GM21367 (cell line): ENCODE results near the gene CASP9.
"Not testable (repeated sequence)": the region's sequence is repeated elsewhere in the genome, so short reads cannot be mapped to it uniquely, and the experiment has no call there.

Experiments used
- ATAC-seq: cut with Tn5 transposase; IDR thresholded peaks from one replicate; pipeline ENCODE4 v1.9.1; 2021; ENCODE audit not compliant: unreplicated experiment

CASP9 gene

DNA sequence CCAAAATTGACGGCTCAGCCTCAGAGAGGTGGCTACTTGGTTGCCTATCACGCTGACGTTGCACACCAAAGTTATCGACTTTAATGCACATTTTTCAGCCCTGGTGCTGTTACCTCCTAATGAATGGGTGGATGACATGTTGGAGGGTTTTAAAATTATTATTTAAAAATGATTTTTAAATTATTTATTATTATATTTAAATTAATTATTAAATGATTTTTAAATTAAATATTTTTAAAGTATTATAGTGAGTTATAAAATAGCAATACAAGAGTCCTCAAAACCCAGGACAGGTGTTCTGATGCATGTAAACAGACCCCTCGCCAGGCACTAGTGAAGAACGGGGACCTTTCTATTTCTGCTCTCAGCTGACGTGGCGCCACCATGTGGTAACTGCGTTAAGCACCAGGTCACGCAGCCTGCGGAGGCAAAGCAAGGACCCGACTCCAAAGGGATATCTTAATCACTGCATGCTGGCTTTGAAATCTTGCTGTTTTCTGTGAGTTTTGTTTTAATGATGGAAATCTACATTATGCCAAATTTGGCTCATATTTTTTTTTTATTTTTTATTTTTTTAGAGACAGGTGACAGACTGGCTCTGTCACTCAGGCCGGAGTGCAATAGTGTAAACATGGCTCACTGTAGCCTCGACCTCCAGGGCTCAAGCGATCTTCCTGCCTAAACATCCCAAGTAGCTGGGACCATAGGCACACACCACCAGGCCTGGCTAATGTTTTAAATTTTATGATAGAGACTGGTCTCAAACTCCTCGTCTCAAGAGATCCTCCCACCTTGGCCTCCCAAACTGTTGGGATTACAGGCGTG is 22.6 kb downstream of the CASP9 start:
- ATAC-seq = no peak

DNA sequence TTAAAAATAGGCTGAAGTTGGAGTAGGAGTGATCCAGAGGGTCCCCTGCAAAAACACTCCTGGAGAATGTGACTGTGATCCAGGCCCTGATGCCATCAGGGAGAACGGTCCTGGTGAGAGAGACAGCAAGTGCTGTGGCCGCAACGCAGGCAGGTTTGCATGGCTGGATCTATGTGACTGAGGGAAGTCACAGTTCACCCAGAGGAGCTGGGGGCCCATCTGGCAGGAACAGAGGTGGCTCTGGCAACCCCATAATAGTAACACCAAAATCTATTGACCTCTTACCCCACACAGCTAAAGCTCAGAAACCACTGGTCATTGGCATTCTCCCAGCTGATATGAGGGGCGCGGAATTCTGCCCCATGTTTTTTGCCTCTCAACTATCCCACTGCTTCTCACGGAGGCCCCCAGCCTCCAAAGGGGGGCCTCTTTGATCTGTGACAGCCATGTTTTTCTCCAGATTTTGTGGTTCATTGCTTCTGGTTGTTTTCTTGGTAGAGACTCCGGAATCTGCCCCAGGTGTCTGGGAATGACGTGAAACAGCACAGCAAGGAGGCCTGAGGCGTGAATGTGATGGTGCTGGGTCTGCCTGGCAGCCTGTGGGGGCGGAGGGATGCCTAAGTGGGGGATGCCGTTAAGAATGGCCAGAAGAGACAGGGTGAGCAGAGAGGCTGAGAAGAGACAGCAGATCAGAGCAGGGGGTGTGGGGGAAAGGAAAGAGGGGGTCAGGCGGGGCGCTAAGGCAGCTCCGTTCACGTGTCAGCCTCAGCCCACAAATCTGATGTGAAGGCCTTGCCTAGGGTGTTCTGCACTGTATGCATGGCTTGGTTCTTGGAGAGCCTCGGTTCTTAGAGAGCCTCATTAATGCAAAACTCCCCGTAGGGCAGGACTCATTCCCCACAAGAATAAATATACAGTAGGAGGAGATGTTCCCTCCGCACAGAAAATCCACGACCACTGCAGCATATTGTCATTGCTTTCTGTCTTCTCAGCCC is 23.5 kb downstream of the CASP9 start:
- no peak for ATAC-seq

DNA sequence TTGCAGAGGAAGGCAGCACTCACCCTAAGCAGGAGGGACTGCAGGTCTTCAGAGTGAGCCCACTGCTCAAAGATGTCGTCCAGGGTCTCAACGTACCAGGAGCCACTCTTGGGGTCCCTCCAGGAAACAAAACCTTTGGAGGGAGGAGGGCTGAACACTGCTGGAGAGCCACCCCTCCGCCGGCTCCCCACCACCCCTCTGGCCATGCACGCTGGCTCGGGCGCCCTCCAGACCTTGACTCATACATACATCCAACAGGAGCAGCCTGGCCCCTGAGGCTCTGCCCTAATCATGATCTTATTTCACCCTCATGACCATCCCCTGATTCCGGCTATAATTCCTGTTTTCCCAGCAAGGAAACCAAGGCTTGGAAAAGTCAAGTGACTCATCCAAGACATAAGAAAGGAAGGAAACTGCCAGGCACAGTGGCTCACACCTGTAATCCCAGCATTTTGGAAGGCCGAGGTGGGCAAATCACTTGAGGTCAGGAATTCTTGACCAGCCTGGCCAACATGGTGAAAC is 30.1 kb downstream of the CASP9 start:
- no peak for ATAC-seq

DNA sequence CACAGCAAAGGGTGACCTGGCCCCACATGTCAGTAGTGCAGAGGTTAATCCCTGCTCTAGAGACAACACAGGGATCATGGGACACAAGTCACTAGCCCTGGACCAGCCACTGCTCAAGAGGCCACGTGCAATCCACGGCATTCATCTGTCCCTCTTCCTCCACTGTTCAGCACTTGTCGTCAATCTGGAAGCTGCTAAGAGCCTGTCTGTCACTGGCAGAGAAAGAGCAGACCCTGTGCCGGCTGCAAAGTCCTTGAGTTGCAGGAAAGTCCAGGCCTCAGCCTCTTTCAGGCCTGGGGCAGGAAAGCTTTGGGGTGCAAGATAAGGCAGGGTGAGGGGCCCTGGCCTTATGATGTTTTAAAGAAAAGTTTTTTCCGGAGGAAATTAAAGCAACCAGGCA is 31.4 kb downstream of the CASP9 start:
- ATAC-seq = no peak

DNA sequence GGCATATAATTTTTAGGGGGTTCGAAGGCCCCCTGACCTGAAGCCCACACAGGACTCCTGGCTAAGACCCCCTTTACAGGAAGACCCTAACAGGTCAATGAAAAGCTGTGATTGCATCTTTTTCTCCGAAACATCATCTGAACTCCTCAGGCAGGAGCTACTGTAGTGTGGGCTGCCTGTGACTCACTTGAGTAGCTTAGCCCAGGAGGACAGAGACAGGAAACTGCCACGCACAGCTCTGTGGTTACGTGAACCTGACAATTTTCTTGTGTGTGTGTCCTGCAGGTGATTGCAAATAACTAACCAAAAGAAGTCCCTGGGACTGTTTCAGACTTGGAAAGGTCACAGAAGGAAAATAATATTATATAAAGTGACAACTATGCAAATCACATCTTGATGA is 33.0 kb downstream of the CASP9 start:
- not testable (repeated sequence) for ATAC-seq

DNA sequence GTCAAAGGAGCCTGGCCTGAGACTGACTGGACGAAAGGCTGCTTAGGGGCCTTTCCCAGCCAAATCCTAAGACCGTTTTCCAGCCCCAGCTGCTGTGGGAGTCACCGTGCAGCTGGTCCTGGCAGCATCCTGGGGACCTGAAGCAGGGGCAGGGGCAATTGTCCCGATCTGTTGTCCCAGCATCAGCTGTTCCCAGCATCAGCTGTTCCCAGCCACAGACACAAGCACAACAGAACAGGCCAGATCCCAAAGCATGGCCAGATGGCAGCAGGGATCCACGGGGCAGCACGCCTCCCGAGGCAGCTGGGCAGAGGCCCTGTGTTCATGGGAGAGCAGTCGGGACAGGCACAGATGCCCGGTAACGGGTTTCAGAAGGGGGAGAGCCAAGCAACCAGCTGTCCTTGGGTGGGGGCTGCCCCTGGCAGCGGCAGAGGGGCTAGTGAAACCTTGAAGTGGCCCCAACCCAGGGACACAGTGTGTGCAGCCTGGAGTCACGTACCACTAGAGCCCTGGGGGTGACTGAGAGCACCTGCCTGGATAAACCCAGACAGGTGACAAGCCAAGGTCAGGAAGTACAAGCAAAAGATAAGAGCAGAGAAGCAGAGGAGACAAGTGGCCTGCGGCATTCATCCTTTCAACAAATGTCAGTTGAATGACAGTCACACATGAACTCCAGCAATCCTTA is 34.8 kb downstream of the CASP9 start:
- ATAC-seq = no peak

DNA sequence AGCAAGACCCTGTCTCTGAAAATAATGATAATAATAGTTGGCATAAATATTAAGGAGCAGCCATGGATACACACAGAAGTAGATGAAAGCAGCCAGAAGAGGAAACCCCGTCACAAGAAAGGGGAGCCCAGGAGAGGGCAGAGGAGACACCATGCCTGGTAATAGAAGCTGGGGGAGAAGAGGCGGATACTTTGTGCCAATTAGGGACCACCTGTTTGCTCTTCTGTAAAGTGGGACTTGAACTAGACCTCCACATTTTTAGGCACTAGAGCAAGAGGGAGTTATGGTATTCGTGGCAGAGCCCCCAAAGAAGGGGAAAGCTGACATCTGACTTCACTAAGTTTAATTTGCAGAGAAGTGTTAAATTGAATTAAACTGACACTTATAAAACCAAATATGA is 35.6 kb downstream of the CASP9 start:
- no peak for ATAC-seq

DNA sequence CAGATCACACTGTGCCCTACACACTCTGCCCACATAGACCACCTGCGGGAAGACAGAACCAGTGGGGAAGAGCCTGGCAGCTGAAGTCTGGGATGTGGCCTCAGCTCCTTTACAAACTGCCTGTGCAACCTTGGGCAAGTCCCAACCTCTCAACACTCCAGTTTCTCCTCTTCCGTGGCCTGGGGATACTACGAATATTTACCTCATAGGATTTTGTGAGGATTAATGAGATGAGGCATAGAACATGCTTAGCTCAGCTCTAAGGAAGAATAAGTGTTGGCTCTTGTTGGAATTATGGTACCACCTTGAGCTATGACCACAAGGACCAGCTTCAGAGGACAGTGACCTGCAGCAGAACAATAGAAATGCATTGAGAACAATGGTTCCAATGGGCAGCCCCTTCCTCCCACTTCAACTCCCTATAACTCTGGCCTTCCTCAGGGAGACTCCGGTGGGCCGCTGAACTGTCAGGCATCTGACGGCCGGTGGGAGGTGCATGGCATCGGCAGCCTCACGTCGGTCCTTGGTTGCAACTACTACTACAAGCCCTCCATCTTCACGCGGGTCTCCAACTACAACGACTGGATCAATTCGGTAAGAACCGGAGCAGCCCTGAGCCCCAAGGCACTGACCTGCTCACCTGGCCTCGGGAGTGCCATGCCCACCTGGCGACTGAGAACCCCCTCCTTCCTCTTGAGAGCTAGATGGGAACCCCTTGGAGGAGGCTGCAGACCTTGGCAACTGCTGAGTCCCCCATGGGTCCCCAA is 37.0 kb downstream of the CASP9 start:
- ATAC-seq = not testable (repeated sequence)

DNA sequence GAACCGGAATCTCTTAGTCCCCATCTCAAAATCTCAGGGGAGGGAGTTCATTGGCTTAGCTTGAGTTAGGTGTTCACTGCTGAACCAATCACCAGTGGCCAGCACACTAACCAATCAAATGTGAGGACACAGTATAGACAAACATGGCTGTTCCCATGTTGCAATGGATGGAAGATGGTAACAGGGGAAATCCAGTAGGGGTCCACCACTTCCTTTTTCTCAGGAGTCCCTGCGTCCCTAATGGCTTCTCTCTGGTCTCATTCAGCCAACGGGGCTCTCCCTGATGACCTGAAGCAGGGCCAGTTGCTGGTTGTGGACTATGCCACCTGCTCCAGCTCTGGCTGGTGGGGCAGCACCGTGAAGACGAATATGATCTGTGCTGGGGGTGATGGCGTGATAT is 38.4 kb downstream of the CASP9 start:
- ATAC-seq = no peak

DNA sequence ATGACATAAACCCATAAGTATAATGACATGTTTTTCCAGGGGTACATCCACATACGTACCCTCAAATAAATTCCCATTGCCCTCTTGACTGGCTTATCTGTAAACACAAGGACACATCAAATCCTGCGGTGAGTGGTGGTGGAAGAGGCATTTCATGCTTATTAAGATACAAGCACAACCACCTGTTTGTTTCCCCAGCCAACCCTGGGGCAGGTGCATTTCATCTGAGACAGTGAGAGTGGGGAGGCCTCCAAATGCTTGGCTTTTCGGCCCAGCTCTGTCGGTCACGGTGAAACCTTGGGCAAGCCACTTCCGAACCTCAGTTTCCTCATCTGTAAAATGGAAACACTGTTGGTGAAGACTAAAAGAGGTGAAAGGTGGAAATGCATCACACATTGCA is 39.6 kb downstream of the CASP9 start:
- ATAC-seq = not testable (repeated sequence)

DNA sequence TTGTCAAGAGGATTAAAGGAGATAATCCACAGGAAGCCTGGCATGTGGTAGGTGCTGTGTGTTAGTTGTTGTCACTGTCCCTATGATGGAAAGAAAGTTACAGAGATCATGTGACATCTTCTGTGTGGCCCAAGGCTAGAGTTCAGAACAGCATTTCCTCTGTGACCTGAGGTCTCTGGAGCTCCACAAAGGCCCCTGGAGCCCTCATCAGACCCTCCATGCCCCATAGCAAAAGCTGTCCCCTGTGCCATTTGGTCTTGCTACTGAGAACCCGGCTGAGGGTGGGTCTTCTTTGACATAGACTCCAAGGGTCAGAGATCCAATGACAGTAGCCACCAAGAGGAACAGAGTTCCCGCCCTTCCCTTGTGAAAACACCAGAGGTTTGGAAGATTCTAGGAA is 40.0 kb downstream of the CASP9 start:
- ATAC-seq = no peak

DNA sequence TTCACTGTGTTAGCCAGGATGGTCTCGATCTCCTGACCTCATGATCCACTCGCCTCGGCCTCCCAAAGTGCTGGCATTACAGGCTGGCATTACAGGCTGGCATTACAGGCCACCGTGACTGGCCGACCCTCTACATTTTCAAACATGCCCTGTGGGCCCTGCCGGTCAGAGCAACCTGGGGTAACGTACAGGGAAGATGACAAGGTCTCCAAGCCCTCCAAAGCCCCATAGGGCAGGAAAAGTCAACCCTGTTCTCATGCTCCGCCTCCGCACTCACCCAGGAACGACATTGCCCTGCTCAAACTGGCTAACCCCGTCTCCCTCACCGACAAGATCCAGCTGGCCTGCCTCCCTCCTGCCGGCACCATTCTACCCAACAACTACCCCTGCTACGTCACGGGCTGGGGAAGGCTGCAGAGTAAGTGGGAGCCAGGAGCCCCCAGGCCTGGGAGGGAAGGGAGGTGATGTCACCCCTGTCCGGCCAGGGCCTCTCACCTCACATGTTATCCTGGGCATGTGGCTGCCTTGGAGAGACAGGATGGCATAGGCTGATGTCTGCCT is 41.0 kb downstream of the CASP9 start:
- ATAC-seq = not testable (repeated sequence)

DNA sequence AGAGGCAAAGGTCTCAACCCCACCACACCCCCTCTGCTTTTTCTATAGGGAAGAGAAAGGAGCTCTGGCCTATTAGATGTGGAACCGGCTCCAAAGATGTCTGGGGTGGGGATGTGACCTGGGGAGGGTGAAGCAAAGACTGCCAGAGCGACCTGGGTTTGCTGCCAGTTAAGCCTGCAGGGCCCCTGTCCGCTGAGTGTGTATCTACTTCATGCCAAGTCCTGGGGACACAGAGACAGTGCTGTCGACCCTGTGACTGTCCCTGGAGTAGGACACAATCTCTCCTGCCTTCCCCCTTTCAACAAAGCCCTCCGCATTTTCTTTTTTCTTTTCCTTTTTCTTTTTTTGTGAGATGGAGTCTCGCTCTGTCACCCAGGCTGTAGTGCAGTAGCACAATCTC is 41.6 kb downstream of the CASP9 start:
- ATAC-seq = not testable (repeated sequence)

DNA sequence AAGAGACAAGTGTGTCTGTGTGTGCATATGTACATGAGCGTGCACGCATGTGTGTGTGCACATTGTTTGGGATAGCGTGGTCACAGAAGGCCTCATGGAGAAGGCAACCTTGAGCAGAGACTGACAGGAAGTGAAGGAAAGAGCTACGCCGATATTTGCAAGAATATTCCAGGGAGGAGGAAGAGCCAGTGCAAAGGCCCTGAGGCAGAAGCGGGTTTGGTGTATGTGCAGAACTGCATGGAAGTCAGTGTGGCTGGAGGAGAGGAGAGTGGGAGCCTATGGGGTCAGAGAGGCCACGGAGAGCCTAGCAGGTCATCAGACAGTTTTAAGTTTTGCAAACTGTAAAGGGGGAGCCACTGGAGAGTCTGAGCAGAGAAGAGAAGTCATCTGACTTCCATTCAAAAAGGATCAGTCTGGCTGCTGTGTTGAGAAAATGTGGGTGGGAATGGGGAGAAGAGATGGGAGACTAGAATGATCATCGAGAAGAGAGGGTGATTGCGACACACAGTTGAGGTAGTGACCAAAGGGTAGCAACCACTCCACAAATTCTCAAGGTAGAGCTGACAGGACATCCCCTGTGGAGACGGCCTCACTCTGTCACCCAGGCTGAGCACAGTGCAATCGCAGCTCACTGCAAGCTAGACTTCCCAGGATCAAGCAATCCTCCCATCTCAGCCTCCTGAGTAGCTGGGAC is 44.2 kb downstream of the CASP9 start:
- no peak for ATAC-seq

DNA sequence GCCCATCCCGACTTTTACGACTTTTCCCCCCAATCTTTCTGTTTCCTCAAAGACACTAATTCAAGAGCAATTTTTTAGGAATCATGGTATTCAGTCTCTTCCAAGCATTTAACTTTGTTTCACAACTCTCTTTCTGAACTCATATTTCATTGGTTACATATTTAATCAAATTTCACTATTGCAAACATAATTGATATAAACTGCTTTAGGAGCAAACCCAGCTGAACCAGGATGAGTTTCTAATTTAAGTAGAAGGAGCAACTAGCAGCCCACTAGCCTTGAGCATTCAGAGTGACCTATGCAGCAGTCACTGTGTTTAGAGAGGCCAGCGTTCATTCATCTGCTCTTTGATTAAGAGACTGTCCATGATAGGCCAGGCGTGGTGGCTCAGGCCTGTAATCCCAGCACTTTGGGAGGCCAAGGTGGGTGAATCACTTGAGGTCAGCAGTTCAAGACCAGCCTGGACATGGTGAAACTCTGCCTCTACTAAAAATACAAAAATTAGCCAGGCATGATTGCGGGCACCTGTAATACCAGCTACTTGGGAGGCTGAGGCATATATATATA is 46.3 kb downstream of the CASP9 start:
- no peak for ATAC-seq

DNA sequence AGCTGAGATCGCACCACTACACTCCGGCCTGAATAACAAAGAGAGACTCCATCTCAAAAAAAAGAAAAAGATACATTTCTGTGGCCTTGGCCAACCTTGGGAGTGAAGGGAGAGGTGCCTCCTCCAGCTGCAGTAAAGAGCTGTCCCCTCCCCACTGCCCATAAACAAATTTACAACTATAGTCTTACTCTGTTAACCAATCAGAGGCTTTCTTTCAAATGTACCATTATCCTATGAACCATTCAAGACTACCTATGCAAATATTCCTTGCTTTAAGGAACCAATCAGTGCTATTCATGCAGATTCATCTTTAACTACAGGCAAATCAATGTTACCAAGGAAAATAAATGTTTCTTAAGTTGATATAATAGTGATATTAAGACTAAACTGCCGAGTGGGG is 47.1 kb downstream of the CASP9 start:
- ATAC-seq = no peak

DNA sequence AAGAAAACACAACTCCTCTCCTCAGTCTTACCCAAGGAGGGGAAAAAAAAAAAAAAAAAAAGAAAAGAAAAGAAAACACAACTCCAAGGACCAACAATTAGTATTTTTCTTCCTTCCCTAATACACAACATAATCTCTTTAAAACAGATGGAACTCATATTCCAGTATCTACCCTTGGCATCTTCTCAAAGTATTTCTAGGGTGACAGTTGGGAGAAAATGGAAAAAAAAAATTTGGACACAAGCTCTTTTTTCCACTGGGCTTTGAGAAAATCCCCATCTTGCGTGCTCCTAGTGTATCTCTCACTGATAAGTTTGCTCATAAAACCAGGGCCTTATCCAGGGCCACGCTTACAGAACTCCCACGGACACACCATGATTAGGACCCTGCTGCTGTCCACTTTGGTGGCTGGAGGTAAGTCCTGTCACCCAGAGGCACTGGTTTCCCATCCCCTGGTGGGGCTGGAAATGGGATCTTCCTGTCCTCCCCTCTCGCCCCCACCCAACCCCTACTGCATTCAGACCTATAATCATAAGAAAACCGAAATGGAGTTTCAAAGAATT is 48.2 kb downstream of the CASP9 start, which contains the start of gene CELA2B:
CELA2B (plus strand) TSS at position 353 of the 563 bp plus-strand sequence; CDS start at position 375, 22 bp downstream.
- ATAC-seq = no peak

DNA sequence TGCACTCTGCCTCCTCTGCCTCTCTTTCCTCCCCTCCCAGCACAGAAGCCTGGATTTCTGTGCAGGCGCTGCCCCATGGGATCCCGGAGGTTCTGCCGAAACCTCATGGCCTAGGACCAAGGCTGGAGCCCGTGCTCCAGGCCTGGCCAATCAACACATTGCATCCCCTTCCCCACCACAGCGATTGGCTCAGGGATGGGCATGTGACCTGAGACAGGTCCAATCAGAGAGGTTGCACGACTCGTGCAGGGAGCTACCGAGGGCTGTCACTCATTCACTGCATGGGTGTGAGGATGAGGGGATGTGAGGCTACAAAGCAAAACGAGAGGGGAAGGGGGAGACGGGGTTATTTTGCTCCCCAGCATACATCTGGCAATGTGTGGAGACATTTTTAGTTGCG is 51.4 kb downstream of the CASP9 start:
- ATAC-seq = no peak

DNA sequence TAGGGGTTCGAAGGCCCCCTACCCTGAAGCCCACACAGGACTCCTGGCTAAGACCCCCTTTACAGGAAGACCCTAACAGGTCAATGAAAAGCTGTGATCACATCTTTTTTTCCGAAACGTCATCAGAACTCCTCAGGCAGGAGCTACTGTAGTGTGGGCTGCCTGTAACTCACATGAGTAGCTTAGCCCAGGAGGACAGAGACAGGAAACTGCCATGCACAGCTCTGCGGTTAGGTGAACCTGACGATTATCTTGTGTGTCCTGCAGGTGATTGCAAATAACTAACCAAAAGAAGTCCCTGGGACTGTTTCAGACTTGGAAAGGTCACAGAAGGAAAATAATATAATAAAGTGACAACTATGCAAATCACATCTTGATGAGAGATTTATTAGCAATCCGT is 52.3 kb downstream of the CASP9 start:
- not testable (repeated sequence) for ATAC-seq
